Measurements from ENCODE around the gene TAB2. TPM values are rescaled to one million over a fixed set of nuclear protein-coding genes. Genes with fewer than 3 reads are reported as not detected.

TAB2 gene
- total RNA-seq, 1 experiment from 2014 or later, result 43.6 TPM

GRCh38 chr6:149410557-149410956, 93.0 kb downstream of the TAB2 start:
- Histone ChIP-seq H3K4me3 (ENCODE audit: low read depth, low read length) (no peak overlapping the region), H3K4me1 (no peaks in the 10 kb centered on the region), H3K36me3 (ENCODE audit: control insufficient read depth, insufficient read depth, low read length) (no peaks in the 10 kb centered on the region; the same call in none of the 2 replicates), H3K27me3 (replicated peaks; ENCODE audit: control insufficient read depth, insufficient read depth, low read length) (no peaks in the 10 kb centered on the region), H3K9me3 (no peaks in the 10 kb centered on the region)
- Mint-ChIP-seq H3K36me3 (ENCODE audit: insufficient read depth, unreplicated experiment) (peaks cover 22% of the 10 kb centered on the region), H3K27ac (ENCODE audit: unreplicated experiment) (no peak overlapping the region), H3K27me3 (ENCODE audit: insufficient read depth, unreplicated experiment) (no peaks in the 10 kb centered on the region), H3K9me3 (ENCODE audit: unreplicated experiment) (no peaks in the 10 kb centered on the region), H3K4me3 (ENCODE audit: unreplicated experiment) (no peak overlapping the region), H3K4me1 (ENCODE audit: low read depth, unreplicated experiment) (peaks cover 3% of the 10 kb centered on the region)
- intact Hi-C loops (cut with micrococcal nuclease; ENCODE audit: unreplicated experiment), result no loop called here
- ChIA-PET CTCF (no interaction called here), POLR2A (no interaction called here)
- no TSS peak for BruUV-seq (replicated peaks)
- no peak for DNase-seq
- no peak for TF ChIP-seq CTCF (IDR thresholded peaks at IDR 0.05; ENCODE audit: insufficient read depth in 1 of 2, low read depth in 1 of 2, low read length in 1 of 2, severe bottlenecking in 1 of 2, unreplicated experiment in 1 of 2)

GRCh38 chr6:149414009-149414408, 96.5 kb downstream of the TAB2 start:
- no peak for TF ChIP-seq CTCF (IDR thresholded peaks at IDR 0.05; ENCODE audit: insufficient read depth in 1 of 2, low read depth in 1 of 2, low read length in 1 of 2, severe bottlenecking in 1 of 2, unreplicated experiment in 1 of 2)
- Mint-ChIP-seq H3K36me3 (ENCODE audit: insufficient read depth, unreplicated experiment) (peaks cover 21% of the 10 kb centered on the region), H3K4me3 (ENCODE audit: unreplicated experiment) (no peak overlapping the region), H3K27me3 (ENCODE audit: insufficient read depth, unreplicated experiment) (no peaks in the 10 kb centered on the region), H3K4me1 (ENCODE audit: low read depth, unreplicated experiment) (no peaks in the 10 kb centered on the region), H3K27ac (ENCODE audit: unreplicated experiment) (no peak overlapping the region), H3K9me3 (ENCODE audit: unreplicated experiment) (no peaks in the 10 kb centered on the region)
- H3K4me1 ChIP-seq, result no peaks in the 10 kb centered on the region
- no peak overlapping the region for H3K4me3 ChIP-seq (ENCODE audit: low read depth, low read length)
- H3K36me3 ChIP-seq (ENCODE audit: control insufficient read depth, insufficient read depth, low read length), result no peaks in the 10 kb centered on the region; the same call in none of the 2 replicates
- ChIA-PET CTCF (no interaction called here), POLR2A (no interaction called here)
- no peak for DNase-seq
- BruUV-seq (replicated peaks), result no TSS peak
- no peaks in the 10 kb centered on the region for H3K9me3 ChIP-seq
- no peaks in the 10 kb centered on the region for H3K27me3 ChIP-seq (replicated peaks; ENCODE audit: control insufficient read depth, insufficient read depth, low read length)
- intact Hi-C loops (cut with micrococcal nuclease; ENCODE audit: unreplicated experiment), result no loop called here

- TF ChIP-seq CTCF (IDR thresholded peaks at IDR 0.05; ENCODE audit: insufficient read depth in 1 of 2, low read depth in 1 of 2, low read length in 1 of 2, severe bottlenecking in 1 of 2, unreplicated experiment in 1 of 2), result no peak
- ChIA-PET POLR2A (no interaction called here), CTCF (no interaction called here)
- H3K36me3 Mint-ChIP-seq (ENCODE audit: insufficient read depth, unreplicated experiment), result peaks cover 21% of the 10 kb centered on the region
- H3K27me3 Mint-ChIP-seq (ENCODE audit: insufficient read depth, unreplicated experiment), result no peaks in the 10 kb centered on the region
- Histone ChIP-seq H3K36me3 (ENCODE audit: control insufficient read depth, insufficient read depth, low read length) (no peaks in the 10 kb centered on the region; the same call in none of the 2 replicates), H3K4me1 (no peaks in the 10 kb centered on the region), H3K9me3 (no peaks in the 10 kb centered on the region), H3K4me3 (ENCODE audit: low read depth, low read length) (no peak overlapping the region), H3K27me3 (replicated peaks; ENCODE audit: control insufficient read depth, insufficient read depth, low read length) (no peaks in the 10 kb centered on the region)
- no TSS peak for BruUV-seq (replicated peaks)
- H3K4me3 Mint-ChIP-seq (ENCODE audit: unreplicated experiment), result no peak overlapping the region
- no peaks in the 10 kb centered on the region for H3K4me1 Mint-ChIP-seq (ENCODE audit: low read depth, unreplicated experiment)
- no peak for DNase-seq
- intact Hi-C loops (cut with micrococcal nuclease; ENCODE audit: unreplicated experiment), result no loop called here
- H3K27ac Mint-ChIP-seq (ENCODE audit: unreplicated experiment), result no peak overlapping the region
- no peaks in the 10 kb centered on the region for H3K9me3 Mint-ChIP-seq (ENCODE audit: unreplicated experiment)
Observed at GRCh38 chr6:149414821-149415220, 97.3 kb downstream of the TAB2 start.

All from Caco-2 (cell line).